HCT116 (cell line): ENCODE measurements around the gene ZNF548. TPM values are rescaled to one million over a fixed set of nuclear protein-coding genes. Genes with fewer than 3 reads are reported as not detected.

Experiments
- ATAC-seq: fragments of 200-7000 bp; cut with Tn5 transposase; 2 replicates; pipeline ENCODE4 v1.9.1; 2020; ENCODE audit warnings: mild to moderate bottlenecking, moderate library complexity
- BruUV-seq: library from RNA; stranded (reverse); fragments of 400-500 nt; replicated peaks from 2 replicates; lab custom pipeline; 2021; lab: Mats Ljungman, UMichigan
- CTCF ChIA-PET: fragments of 300-600 bp; sonication (Branson Sonifier 250); formaldehyde crosslinking; loops from one replicate; lab custom pipeline; 2021; ENCODE audit warnings: antibody characterized with exemption; lab: Charles Lee
- POLR2A ChIA-PET: fragments of 300-600, 350-600 bp; sonication (Branson Sonifier 250); formaldehyde crosslinking; loops from one replicate; lab custom pipeline; 2021; ENCODE audit warnings: antibody characterized with exemption; lab: Charles Lee
- RAD21 ChIA-PET, 2 experiments: fragments of 300-600 bp; sonication (Branson Sonifier 250); formaldehyde crosslinking; loops; one replicate each; lab custom pipeline; 2023; ENCODE audit warnings: low total read pairs in 2 of 2; ENCODE audit not compliant: uncharacterized antibody in 2 of 2, unreplicated experiment in 2 of 2, low non-redundant PET in 1 of 2; lab: Charles Lee
- DNase-seq: peaks from one replicate; pipeline ENCODE4 v3.0.0-alpha.2; 2010; ENCODE audit warnings: low read depth, low spot score
- H2AFZ ChIP-seq: fragments of 200-600 bp; shearing (Covaris generic), sonication (generic); 2 replicates; pipeline ENCODE4 v1.6.1; 2017; ENCODE audit warnings: low read depth, mixed run types, mixed read lengths, antibody characterized with exemption, low read length; ENCODE audit not compliant: poor library complexity, severe bottlenecking
- H3K27ac ChIP-seq: 2 replicates; pipeline ENCODE4 v1.5.1; 2012; ENCODE audit warnings: low read depth, low read length
- H3K27me3 ChIP-seq: fragments of 200-600 bp; sonication (generic); 2 replicates; pipeline ENCODE4 v1.6.1; 2016; ENCODE audit warnings: mixed run types, low read length, mixed read lengths; ENCODE audit not compliant: insufficient read depth
- H3K36me3 ChIP-seq, 2 experiments: fragments of 200-500 bp in 1 of 2; fragments of 200-600 bp in 1 of 2; sonication (Bioruptor generic) in 1 of 2; sonication (generic) in 1 of 2; 2 replicates each; pipeline versions ENCODE4 v1.5.1 to v1.6.1; 2014 to 2016; ENCODE audit warnings: low read length in 2 of 2, inconsistent platforms in 1 of 2, mixed read lengths in 1 of 2, mixed run types in 1 of 2; ENCODE audit not compliant: insufficient read depth in 2 of 2, control insufficient read depth in 1 of 2
- H3K4me1 ChIP-seq, 2 experiments: fragments of 200-600 bp in 1 of 2; sonication (generic) in 1 of 2; 2 replicates each; pipeline versions ENCODE4 v1.5.1 to v1.6.1; 2012 to 2017; ENCODE audit warnings: low read length in 2 of 2, inconsistent platforms in 1 of 2, mild to moderate bottlenecking in 1 of 2, mixed read lengths in 1 of 2, mixed run types in 1 of 2, moderate library complexity in 1 of 2; ENCODE audit not compliant: insufficient read depth in 2 of 2, control insufficient read depth in 1 of 2
- H3K4me2 ChIP-seq: fragments of 200-600 bp; sonication (generic); 2 replicates; pipeline ENCODE4 v1.6.1; 2017; ENCODE audit warnings: mixed run types, low read length, mixed read lengths
- H3K4me3 ChIP-seq, 2 experiments: fragments of 200-600 bp in 1 of 2; sonication (generic) in 1 of 2; replicated peaks in 1 of 2; 2 replicates each; pipeline ENCODE4 v1.5.1; 2011 to 2016; ENCODE audit warnings: low read length in 2 of 2, control low read depth in 1 of 2, low read depth in 1 of 2, mild to moderate bottlenecking in 1 of 2, mixed read lengths in 1 of 2, mixed run types in 1 of 2
- H3K79me2 ChIP-seq: fragments of 200-600 bp; sonication (generic); 2 replicates; pipeline ENCODE4 v1.6.1; 2017; ENCODE audit warnings: mild to moderate bottlenecking, mixed run types, low read length, moderate library complexity, mixed read lengths; ENCODE audit not compliant: insufficient read depth
- H3K9ac ChIP-seq: fragments of 200-600 bp; sonication (generic); 2 replicates; pipeline ENCODE4 v1.6.1; 2016; ENCODE audit warnings: low read length, mixed read lengths
- H3K9me2 ChIP-seq: fragments of 200-600 bp; sonication (generic), shearing (Covaris generic); 2 replicates; pipeline ENCODE4 v1.6.1; 2017; ENCODE audit warnings: mixed run types, mild to moderate bottlenecking, moderate library complexity; ENCODE audit not compliant: insufficient read depth
- H3K9me3 ChIP-seq, 2 experiments: fragments of 200-500 bp in 1 of 2; fragments of 200-600 bp in 1 of 2; sonication (Bioruptor generic) in 1 of 2; sonication (generic) in 1 of 2; 2 replicates each; pipeline ENCODE4 v1.6.1; 2014 to 2017; ENCODE audit warnings: low read length in 2 of 2, mixed read lengths in 2 of 2, inconsistent platforms in 1 of 2, low read depth in 1 of 2, mild to moderate bottlenecking in 1 of 2, mixed run types in 1 of 2, moderate library complexity in 1 of 2; ENCODE audit not compliant: control insufficient read depth in 1 of 2, insufficient read depth in 1 of 2
- H4K20me1 ChIP-seq: fragments of 200-600 bp; sonication (generic), shearing (Covaris generic); 2 replicates; pipeline ENCODE4 v1.6.1; 2017; ENCODE audit warnings: mixed run types, mild to moderate bottlenecking, moderate library complexity; ENCODE audit not compliant: insufficient read depth
- CTCF ChIP-seq, 3 experiments: fragments of 200-600 bp in 1 of 3; sonication (generic) in 1 of 3; IDR thresholded peaks in 2 of 3; conservative IDR thresholded peaks in 1 of 3; 2 replicates each; pipeline ENCODE4 v1.5.1; 2012 to 2017; ENCODE audit warnings: low read depth in 2 of 3, low read length in 2 of 3, antibody characterized with exemption in 1 of 3, borderline replicate concordance in 1 of 3, control low read depth in 1 of 3, mild to moderate bottlenecking in 1 of 3, mixed read lengths in 1 of 3, mixed run types in 1 of 3, moderate library complexity in 1 of 3; ENCODE audit not compliant: insufficient read depth in 1 of 3
- EGR1 ChIP-seq: IDR thresholded peaks from 2 replicates; pipeline ENCODE4 v1.6.1; 2012; ENCODE audit warnings: low read depth
- EZH2 ChIP-seq: fragments of 200-600 bp; sonication (generic); IDR thresholded peaks from 2 replicates; pipeline ENCODE4 v1.6.1; 2017; ENCODE audit warnings: antibody characterized with exemption, mixed run types
- EZH2phosphoT487 ChIP-seq: fragments of 200-600 bp; IDR thresholded peaks from 2 replicates; pipeline ENCODE4 v1.6.1; 2018; ENCODE audit warnings: antibody characterized with exemption, borderline replicate concordance
- intact Hi-C: fragments of 100-400 bp; cut with micrococcal nuclease; formaldehyde crosslinking; loops from 2 replicates; pipeline ENCODE4 v1.10.0; 2022
- total RNA-seq: library from RNA; stranded (reverse); gene quantifications from one replicate; pipeline ENCODE4 v1.2.1, GENCODE V29; 2021; ENCODE audit not compliant: unreplicated experiment
- TF ChIP-seq, protein P1 (sequence below): IDR thresholded peaks from 2 replicates; pipeline ENCODE4 v1.6.1; 2012

The ZNF548 gene
- total RNA-seq, 1 experiment from 2014 or later, result 8.7 TPM

DNA sequence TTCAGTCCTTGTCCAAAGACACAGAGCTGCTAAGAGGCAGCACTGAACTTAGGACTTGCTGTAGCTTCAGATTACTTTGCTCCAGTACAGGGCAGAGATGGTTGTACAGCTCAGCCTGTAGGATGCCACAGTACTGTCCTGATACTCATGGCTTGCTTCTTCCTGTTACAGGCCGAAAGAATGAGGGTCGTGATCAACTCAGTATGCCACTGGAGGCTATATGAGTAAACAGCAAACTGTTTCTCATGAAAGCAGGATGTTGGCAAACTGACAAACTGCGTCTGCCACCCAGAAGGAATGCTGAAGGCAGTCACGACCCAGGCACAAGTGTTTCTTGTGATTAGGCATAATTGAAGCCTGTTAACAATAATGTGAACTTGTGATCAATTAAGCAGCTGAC is 48.3 kb downstream of the ZNF548 start (continued):
- TF ChIP-seq, protein P1, sequence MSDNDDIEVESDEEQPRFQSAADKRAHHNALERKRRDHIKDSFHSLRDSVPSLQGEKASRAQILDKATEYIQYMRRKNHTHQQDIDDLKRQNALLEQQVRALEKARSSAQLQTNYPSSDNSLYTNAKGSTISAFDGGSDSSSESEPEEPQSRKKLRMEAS, result no peak
- no peak for TF ChIP-seq CTCF (IDR thresholded peaks at IDR 0.05 in 2 of 3, conservative IDR thresholded peaks at IDR 0.05 in 1 of 3; ENCODE audit: borderline replicate concordance in 1 of 3, insufficient read depth in 1 of 3, low read depth in 2 of 3, low read length in 2 of 3)
- TF ChIP-seq EZH2, result no peak
- TF ChIP-seq EZH2phosphoT487, result no peak

- RAD21 ChIA-PET, result no interaction called here
- no peak for TF ChIP-seq EGR1
- TF ChIP-seq, all 23 proteins: peak for 0
- H2AFZ ChIP-seq, result no peak overlapping the region
- no peak overlapping the region for H3K9ac ChIP-seq
- intact Hi-C loops, result loop anchor here (10.0 kb wide), 1 partner anchor 136 kb away; the partner anchor contains the start of gene ZNF416
- no peak overlapping the region for H3K4me2 ChIP-seq
- DNase-seq, result no peak
- H3K4me3 ChIP-seq, result no peak overlapping the region
- H3K36me3 ChIP-seq, result peaks cover 8 to 22% of the 10 kb centered on the region in 2 experiments; a peak in 3 of 4 replicates
- CTCF ChIA-PET, result no interaction called here
- H3K4me1 ChIP-seq, result peaks cover 0 to 16% of the 10 kb centered on the region in 2 experiments; a peak in 3 of 4 replicates
- ATAC-seq, result no peak
- H3K9me2 ChIP-seq, result no peaks in the 10 kb centered on the region
- H3K27me3 ChIP-seq, result no peaks in the 10 kb centered on the region
- H3K79me2 ChIP-seq, result peaks cover 64% of the 10 kb centered on the region
- no peaks in the 10 kb centered on the region for H4K20me1 ChIP-seq
- POLR2A ChIA-PET, result no interaction called here
- peaks cover 0 to 5% of the 10 kb centered on the region in 2 experiments; a peak in 2 of 4 replicates for H3K9me3 ChIP-seq
- no peak overlapping the region for H3K27ac ChIP-seq
- no TSS peak for BruUV-seq
These were observed 49.3 kb downstream of the ZNF548 start for GRCh38 chr19:57438925-57439324.
